NCI-H146 (cell line): Measurements from ENCODE around the gene DAAM2.

Source experiments
- DNase-seq: peaks from one replicate; lab custom pipeline; 2025; lab: John Stamatoyannopoulos, UW

DAAM2 gene

GRCh38 chr6:39791850-39792539, at the start of gene DAAM2:
TSS of gene DAAM2 (plus strand) at chr6:39792376. CDS start at chr6:39856303, 63,927 bp downstream.
- no peak for DNase-seq

DNA sequence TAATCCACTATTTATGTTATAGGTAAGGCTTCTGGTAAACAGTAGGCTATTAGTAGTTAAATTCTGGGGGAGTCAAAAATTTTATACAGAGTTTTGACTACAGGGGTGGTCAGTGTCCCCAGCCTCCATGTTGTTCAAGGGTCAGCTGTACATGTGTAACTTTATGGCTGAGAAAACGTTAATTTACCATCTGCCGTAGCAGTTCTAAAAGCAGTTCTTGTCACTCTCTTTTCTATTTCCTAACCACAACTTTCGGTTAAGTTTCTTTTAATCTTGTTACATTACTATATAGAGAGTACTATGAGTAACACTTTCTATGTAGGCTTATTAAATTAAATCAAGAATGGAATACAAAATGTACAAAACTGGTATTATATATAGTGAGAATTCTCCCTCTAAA, 45.4 kb upstream of the DAAM2 start:
- no peak for DNase-seq

- DNase-seq, result no peak
Measured at GRCh38 chr6:39752835-39753724, 39.1 kb upstream of the DAAM2 start.

- DNase-seq, result no peak
Measured at GRCh38 chr6:39753725-39754045, 38.5 kb upstream of the DAAM2 start.

- no peak for DNase-seq
Measured at GRCh38 chr6:39754514-39755115, 37.6 kb upstream of the DAAM2 start.

DNA sequence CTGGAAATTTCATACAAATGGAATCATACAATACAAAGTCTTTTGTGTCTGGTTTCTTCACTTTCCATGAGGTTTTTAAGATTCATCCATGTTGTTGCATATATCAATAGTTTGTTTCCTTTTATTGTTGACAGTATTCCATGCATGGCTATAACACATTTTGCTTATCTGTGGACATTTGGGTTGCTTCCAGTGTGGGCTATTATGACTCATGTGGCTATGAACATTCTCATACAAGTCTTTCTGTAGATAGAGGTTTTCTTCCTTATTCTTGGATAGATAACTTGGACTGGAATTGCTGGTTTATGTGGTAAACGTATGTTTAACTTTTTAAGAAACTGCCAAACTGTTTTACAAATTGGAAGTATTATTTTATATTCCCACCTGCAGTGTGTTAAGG, 36.9 kb upstream of the DAAM2 start:
- no peak for DNase-seq

DNA sequence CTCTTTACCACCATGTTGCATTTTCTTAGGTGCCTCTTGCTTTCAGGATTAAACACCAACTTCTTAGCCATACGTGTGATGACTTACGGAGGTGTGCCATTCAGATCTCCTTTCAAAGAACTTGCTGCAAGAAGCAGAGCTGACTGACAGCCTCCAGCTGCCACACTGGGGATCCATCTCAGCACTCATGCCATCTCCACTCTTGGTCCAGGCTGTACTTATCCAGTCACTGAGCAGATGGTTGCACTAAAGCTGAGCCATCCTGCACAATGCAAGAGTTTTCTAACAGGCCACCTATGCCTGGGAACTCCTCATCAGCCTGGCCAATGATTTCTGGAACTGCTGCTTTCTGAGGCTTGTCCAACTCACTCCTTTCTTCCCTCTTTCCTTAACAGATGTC, 35.6 kb upstream of the DAAM2 start:
- no peak for DNase-seq

DNA sequence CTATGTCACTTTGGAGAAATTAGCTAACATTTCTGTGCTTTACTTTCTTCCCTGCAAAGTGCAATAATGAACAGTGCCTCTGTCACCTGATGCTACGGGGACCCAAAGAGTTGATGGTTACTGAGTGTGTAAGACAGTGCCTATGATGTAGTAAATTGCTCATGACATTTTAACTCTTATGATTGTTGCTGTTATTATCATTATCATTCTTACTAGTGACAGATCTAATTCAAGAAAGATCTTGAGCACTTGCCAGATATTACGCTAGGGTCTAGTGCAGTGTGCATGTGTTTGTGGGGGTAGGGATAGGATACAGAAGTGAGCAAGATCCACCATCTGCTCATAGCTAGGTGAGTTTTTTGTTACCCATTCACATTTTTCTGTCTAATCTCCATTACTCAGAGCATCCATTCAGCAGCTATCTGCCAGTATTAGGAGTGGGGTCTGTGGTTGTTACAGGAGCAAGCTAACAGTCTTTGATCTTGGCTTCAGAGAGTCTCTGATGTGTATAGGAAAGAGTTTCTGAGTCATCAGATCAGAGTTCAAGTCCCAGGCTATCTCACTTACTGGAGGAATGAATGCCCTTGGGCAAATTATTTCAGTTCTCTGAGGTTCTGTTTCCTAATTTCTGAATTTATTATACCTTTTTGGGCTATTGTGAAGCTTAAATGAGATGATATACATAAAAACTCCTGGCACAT, 33.1 kb upstream of the DAAM2 start:
- DNase-seq, result no peak

- no peak for DNase-seq
Measured at GRCh38 chr6:39760226-39760952, 31.8 kb upstream of the DAAM2 start.

GRCh38 chr6:39765508-39766065, 26.6 kb upstream of the DAAM2 start:
- no peak for DNase-seq

- DNase-seq, result no peak
Measured at GRCh38 chr6:39769012-39769411, 23.2 kb upstream of the DAAM2 start.

GRCh38 chr6:39770446-39770845, 21.7 kb upstream of the DAAM2 start:
- no peak for DNase-seq

DNA sequence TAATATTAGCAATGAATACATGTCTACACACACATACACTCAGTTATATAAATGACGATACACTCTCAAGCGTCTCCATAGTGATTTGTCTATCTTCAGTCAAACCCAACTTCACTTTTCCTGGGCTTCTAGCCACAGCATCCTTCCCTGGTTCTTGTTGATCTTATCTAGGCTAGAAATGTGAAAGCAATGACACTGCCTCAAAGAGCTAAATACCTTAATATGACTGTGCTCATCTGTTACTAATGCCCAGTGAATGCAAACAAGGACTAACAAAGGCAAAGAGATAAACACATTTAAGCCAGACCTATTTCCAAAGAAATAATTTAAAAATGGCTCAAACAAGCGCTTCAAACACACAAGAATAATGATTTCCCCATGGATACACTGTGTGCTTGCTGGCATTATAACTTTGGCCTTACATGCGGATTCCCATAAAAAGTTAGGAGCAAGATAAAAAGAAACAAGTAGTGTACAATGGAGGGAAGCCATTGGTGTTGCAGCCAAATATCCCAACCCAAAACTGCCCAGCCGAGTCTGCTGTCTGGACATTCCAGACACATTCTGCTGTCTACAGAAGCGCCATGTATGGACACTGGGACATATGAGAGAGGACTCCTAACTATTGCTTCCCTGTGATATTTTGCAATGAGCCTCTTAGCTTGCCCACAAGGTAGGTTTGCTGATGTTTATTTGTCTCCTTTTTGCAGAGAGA, 19.5 kb upstream of the DAAM2 start:
- no peak for DNase-seq

- DNase-seq, result no peak
Measured at GRCh38 chr6:39773782-39774181, 18.4 kb upstream of the DAAM2 start.

GRCh38 chr6:39776581-39776980, 15.6 kb upstream of the DAAM2 start:
- no peak for DNase-seq

DNA sequence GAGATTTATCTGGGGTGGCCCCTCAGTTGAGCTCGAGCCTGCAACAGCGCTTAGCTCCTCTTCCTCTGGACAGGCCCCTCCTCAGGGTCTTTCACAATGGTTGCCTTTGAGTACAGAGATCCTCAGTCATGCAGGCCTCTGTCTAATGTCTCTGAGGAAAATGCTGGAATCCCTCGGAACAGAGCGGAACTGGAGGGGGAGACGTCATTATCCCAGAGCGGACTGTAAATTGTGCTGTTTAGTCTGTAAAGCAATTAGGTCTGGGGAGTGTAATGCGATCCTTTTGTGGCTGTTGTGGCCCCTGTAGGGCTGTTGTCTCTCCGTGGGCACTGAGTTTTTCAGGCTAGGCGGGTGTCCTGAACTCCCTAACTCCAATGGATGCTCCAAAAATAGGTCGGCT, 15.0 kb upstream of the DAAM2 start:
- DNase-seq, result peak; percentile 19

GRCh38 chr6:39777661-39778060, 14.5 kb upstream of the DAAM2 start:
- no peak for DNase-seq

GRCh38 chr6:39778581-39779255, 13.5 kb upstream of the DAAM2 start:
- DNase-seq, result no peak

DNA sequence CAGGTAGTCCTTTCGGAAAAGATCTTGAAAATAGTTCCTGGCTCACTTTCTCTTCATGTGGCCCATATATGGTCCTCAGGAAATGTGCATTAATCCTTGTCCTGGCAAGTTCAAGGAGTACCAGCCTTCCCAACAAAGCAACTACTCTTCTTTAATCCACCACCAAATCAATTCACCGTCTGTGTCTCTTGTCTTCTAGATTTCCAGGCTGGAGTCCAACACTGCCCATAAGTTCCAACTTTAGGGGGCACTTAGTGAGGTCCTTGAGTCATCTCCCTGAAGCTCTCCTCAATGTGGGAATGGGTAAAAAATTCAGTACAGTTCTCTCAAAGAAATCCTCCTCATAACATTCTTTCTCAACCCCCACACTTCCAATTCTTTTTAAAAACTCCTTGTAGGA, 6.9 kb upstream of the DAAM2 start:
- DNase-seq, result no peak

GRCh38 chr6:39786649-39787048, 5.5 kb upstream of the DAAM2 start:
- DNase-seq, result no peak
